ENCODE results near the gene CYP11A1.

- TF ChIP-seq CTCF (IDR thresholded peaks at IDR 0.05) (no peak), POLR2A (IDR thresholded peaks at IDR 0.05) (no peak)
These were observed 18.1 kb downstream of the CYP11A1 start for GRCh38 chr15:74349241-74349778.

All from breast epithelium (tissue), 3 donors.